ENCODE data around the gene CTSW. TPM values are rescaled to one million over a fixed set of nuclear protein-coding genes. Genes with fewer than 3 reads are reported as not detected.

CTSW gene
- polyA plus RNA-seq, 1 donor from 2014 or later: not detected

DNA sequence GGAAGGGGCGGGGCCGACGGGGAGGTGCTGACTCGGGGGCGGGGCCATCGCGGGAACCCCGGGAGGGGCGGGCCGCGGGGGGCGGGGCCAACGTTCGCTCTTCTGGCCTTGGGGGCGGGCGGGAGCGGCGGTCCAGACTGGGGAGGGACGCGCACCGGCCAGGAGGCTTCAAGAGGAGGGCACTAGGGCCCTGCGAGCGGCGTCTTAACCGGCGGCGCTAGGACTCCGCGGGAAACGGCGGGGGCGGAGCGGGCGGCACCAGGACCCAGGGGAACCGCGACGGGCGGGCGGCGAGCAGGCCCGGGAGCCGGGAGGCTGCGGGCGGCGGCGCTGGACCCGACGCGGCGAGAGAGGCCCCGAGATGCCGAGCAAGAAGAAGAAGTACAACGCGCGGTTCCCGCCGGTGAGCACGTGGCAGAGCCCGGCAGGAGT, 39.5 kb downstream of the CTSW start, which contains the start of gene DRAP1:
TSS of gene DRAP1 (plus strand) at position 286 of the 432 bp plus-strand sequence. CDS start at position 362, 76 bp downstream.
- H3K79me2 ChIP-seq (replicated peaks; ENCODE audit: insufficient read depth, low read length): peaks cover 20% of the 10 kb centered on the region
- H3K27ac ChIP-seq (ENCODE audit: low read length): peak within 1 kb of the TSS; percentile 74
- peak within 1 kb of the TSS; percentile 92 for H3K9ac ChIP-seq (ENCODE audit: low read length)

DNA sequence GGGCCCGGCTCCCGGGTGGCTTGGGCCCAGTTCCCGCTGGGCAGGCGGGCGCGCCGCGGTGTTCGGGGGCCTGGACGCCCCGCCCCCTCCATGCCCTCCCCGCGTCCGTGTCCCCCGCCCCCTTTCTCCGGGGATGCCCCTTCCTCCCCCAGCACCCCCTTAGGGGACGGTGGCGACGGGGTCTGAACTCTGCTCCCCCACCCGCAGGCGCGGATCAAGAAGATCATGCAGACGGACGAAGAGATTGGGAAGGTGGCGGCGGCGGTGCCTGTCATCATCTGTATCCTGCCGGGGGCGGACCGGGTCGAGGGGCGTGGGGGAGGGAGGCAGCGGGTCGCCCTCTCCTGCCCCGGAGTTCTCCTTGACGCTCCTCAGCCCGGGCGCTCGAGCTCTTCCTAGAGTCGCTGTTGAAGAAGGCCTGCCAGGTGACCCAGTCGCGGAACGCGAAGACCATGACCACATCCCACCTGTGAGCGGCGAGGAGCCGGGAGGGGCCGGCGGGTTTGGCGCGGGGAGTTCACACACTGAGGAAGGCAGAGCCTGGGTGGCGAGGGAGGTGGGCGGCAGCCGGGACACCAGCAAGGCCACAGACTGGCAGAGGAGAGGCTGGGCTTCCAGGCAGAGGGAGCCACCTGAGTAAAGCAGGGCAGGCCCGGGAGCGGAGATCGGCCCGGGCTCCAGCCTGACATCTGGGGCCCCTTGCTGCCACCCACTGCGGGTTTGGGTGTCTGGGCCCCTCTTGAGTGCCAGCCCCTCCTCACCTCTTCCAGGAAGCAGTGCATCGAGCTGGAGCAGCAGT, 40.1 kb downstream of the CTSW start:
- Histone ChIP-seq H3K36me3 (ENCODE audit: insufficient read depth, low read length) (no peaks in the 10 kb centered on the region), H3K27me3 (ENCODE audit: insufficient read depth, low read depth, low read length) (no peaks in the 10 kb centered on the region), H3K9ac (ENCODE audit: low read length) (peak overlapping the region; percentile 86), H3K4me2 (ENCODE audit: low read length) (peak overlapping the region; percentile 92), H2AFZ (ENCODE audit: low read depth, low read length) (peak overlapping the region; percentile 56), H3F3A (ENCODE audit: insufficient read depth, low read length, poor library complexity, severe bottlenecking) (no peaks in the 10 kb centered on the region), H3K9me2 (ENCODE audit: insufficient read depth, low read length) (no peaks in the 10 kb centered on the region), H3K9me3 (ENCODE audit: low read length) (no peaks in the 10 kb centered on the region), H3K27ac (ENCODE audit: low read length) (peak overlapping the region; percentile 71), H3K4me3 (ENCODE audit: low read length) (peak overlapping the region; percentile 96), H3K79me2 (replicated peaks; ENCODE audit: insufficient read depth, low read length) (peaks cover 20% of the 10 kb centered on the region), H4K20me1 (ENCODE audit: insufficient read depth) (no peaks in the 10 kb centered on the region)
- TF ChIP-seq EP300 (conservative IDR thresholded peaks at IDR 0.05; ENCODE audit: poor library complexity, severe bottlenecking) (no peak), EZH2 (IDR thresholded peaks at IDR 0.05; ENCODE audit: borderline replicate concordance, insufficient read depth, low read length, poor library complexity, severe bottlenecking) (no peak), POLR2AphosphoS5 (IDR thresholded peaks at IDR 0.05) (no peak), RAD21 (conservative IDR thresholded peaks at IDR 0.05) (no peak), MXI1 (conservative IDR thresholded peaks at IDR 0.05; ENCODE audit: poor library complexity, severe bottlenecking) (no peak), SMC3 (conservative IDR thresholded peaks at IDR 0.05; ENCODE audit: poor library complexity) (no peak)
- TF ChIP-seq, protein P1, sequence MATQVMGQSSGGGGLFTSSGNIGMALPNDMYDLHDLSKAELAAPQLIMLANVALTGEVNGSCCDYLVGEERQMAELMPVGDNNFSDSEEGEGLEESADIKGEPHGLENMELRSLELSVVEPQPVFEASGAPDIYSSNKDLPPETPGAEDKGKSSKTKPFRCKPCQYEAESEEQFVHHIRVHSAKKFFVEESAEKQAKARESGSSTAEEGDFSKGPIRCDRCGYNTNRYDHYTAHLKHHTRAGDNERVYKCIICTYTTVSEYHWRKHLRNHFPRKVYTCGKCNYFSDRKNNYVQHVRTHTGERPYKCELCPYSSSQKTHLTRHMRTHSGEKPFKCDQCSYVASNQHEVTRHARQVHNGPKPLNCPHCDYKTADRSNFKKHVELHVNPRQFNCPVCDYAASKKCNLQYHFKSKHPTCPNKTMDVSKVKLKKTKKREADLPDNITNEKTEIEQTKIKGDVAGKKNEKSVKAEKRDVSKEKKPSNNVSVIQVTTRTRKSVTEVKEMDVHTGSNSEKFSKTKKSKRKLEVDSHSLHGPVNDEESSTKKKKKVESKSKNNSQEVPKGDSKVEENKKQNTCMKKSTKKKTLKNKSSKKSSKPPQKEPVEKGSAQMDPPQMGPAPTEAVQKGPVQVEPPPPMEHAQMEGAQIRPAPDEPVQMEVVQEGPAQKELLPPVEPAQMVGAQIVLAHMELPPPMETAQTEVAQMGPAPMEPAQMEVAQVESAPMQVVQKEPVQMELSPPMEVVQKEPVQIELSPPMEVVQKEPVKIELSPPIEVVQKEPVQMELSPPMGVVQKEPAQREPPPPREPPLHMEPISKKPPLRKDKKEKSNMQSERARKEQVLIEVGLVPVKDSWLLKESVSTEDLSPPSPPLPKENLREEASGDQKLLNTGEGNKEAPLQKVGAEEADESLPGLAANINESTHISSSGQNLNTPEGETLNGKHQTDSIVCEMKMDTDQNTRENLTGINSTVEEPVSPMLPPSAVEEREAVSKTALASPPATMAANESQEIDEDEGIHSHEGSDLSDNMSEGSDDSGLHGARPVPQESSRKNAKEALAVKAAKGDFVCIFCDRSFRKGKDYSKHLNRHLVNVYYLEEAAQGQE (IDR thresholded peaks at IDR 0.05; ENCODE audit: borderline replicate concordance): no peak
- TF ChIP-seq, protein P2, sequence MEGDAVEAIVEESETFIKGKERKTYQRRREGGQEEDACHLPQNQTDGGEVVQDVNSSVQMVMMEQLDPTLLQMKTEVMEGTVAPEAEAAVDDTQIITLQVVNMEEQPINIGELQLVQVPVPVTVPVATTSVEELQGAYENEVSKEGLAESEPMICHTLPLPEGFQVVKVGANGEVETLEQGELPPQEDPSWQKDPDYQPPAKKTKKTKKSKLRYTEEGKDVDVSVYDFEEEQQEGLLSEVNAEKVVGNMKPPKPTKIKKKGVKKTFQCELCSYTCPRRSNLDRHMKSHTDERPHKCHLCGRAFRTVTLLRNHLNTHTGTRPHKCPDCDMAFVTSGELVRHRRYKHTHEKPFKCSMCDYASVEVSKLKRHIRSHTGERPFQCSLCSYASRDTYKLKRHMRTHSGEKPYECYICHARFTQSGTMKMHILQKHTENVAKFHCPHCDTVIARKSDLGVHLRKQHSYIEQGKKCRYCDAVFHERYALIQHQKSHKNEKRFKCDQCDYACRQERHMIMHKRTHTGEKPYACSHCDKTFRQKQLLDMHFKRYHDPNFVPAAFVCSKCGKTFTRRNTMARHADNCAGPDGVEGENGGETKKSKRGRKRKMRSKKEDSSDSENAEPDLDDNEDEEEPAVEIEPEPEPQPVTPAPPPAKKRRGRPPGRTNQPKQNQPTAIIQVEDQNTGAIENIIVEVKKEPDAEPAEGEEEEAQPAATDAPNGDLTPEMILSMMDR (IDR thresholded peaks at IDR 0.05; ENCODE audit: poor library complexity, severe bottlenecking): no peak

More for the DNA sequence above, 39.5 kb downstream of the CTSW start, which contains the start of gene DRAP1:
- H3K4me3 ChIP-seq (ENCODE audit: low read length): peak within 1 kb of the TSS; percentile 97
- H3K36me3 ChIP-seq (ENCODE audit: insufficient read depth, low read length): no peaks in the 10 kb centered on the region
- no peaks in the 10 kb centered on the region for H3K9me3 ChIP-seq (ENCODE audit: low read length)
- H3K4me2 ChIP-seq (ENCODE audit: low read length): peak within 1 kb of the TSS; percentile 92
- no peaks in the 10 kb centered on the region for H3K9me2 ChIP-seq (ENCODE audit: insufficient read depth, low read length)
- peak within 1 kb of the TSS; percentile 65 for H2AFZ ChIP-seq (ENCODE audit: low read depth, low read length)
- no peaks in the 10 kb centered on the region for H3F3A ChIP-seq (ENCODE audit: insufficient read depth, low read length, poor library complexity, severe bottlenecking)
- no peaks in the 10 kb centered on the region for H4K20me1 ChIP-seq (ENCODE audit: insufficient read depth)
- TF ChIP-seq POLR2AphosphoS5 (IDR thresholded peaks at IDR 0.05): peak; percentile 69
- peak; percentile 46 for TF ChIP-seq EP300 (conservative IDR thresholded peaks at IDR 0.05; ENCODE audit: poor library complexity, severe bottlenecking)
- no peak for TF ChIP-seq TAF1 (IDR thresholded peaks at IDR 0.05; ENCODE audit: low read depth)
- TF ChIP-seq, protein P2 (IDR thresholded peaks at IDR 0.05; ENCODE audit: poor library complexity, severe bottlenecking): peak; percentile 16
- TF ChIP-seq EZH2 (IDR thresholded peaks at IDR 0.05; ENCODE audit: borderline replicate concordance, insufficient read depth, low read length, poor library complexity, severe bottlenecking): no peak
- TF ChIP-seq MXI1 (conservative IDR thresholded peaks at IDR 0.05; ENCODE audit: poor library complexity, severe bottlenecking): peak; percentile 81
- TF ChIP-seq SMC3 (conservative IDR thresholded peaks at IDR 0.05; ENCODE audit: poor library complexity): peak; percentile 17
- TF ChIP-seq RAD21 (conservative IDR thresholded peaks at IDR 0.05): no peak
- TF ChIP-seq, protein P1 (IDR thresholded peaks at IDR 0.05; ENCODE audit: borderline replicate concordance): no peak
- H3K27me3 ChIP-seq (ENCODE audit: insufficient read depth, low read depth, low read length): no peaks in the 10 kb centered on the region

All from neural cell (in vitro differentiated cells).